ENCODE data around the gene WASHC2C. TPM values are rescaled to one million over a fixed set of nuclear protein-coding genes. Genes with fewer than 3 reads are reported as not detected.
A peak's percentile ranks its signal among the peaks of the same experiment; 100 is the strongest.
"Not testable (repeated sequence)": the region's sequence is repeated elsewhere in the genome, so short reads cannot be mapped to it uniquely, and the experiment has no call there.

WASHC2C gene, protein sequence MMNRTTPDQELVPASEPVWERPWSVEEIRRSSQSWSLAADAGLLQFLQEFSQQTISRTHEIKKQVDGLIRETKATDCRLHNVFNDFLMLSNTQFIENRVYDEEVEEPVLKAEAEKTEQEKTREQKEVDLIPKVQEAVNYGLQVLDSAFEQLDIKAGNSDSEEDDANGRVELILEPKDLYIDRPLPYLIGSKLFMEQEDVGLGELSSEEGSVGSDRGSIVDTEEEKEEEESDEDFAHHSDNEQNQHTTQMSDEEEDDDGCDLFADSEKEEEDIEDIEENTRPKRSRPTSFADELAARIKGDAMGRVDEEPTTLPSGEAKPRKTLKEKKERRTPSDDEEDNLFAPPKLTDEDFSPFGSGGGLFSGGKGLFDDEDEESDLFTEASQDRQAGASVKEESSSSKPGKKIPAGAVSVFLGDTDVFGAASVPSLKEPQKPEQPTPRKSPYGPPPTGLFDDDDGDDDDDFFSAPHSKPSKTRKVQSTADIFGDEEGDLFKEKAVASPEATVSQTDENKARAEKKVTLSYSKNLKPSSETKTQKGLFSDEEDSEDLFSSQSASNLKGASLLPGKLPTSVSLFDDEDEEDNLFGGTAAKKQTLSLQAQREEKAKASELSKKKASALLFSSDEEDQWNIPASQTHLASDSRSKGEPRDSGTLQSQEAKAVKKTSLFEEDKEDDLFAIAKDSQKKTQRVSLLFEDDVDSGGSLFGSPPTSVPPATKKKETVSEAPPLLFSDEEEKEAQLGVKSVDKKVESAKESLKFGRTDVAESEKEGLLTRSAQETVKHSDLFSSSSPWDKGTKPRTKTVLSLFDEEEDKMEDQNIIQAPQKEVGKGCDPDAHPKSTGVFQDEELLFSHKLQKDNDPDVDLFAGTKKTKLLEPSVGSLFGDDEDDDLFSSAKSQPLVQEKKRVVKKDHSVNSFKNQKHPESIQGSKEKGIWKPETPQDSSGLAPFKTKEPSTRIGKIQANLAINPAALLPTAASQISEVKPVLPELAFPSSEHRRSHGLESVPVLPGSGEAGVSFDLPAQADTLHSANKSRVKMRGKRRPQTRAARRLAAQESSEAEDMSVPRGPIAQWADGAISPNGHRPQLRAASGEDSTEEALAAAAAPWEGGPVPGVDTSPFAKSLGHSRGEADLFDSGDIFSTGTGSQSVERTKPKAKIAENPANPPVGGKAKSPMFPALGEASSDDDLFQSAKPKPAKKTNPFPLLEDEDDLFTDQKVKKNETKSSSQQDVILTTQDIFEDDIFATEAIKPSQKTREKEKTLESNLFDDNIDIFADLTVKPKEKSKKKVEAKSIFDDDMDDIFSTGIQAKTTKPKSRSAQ (N-terminal part only)
- total RNA-seq, result 10 to 100 TPM; 24.4 to 39.4 TPM

DNA sequence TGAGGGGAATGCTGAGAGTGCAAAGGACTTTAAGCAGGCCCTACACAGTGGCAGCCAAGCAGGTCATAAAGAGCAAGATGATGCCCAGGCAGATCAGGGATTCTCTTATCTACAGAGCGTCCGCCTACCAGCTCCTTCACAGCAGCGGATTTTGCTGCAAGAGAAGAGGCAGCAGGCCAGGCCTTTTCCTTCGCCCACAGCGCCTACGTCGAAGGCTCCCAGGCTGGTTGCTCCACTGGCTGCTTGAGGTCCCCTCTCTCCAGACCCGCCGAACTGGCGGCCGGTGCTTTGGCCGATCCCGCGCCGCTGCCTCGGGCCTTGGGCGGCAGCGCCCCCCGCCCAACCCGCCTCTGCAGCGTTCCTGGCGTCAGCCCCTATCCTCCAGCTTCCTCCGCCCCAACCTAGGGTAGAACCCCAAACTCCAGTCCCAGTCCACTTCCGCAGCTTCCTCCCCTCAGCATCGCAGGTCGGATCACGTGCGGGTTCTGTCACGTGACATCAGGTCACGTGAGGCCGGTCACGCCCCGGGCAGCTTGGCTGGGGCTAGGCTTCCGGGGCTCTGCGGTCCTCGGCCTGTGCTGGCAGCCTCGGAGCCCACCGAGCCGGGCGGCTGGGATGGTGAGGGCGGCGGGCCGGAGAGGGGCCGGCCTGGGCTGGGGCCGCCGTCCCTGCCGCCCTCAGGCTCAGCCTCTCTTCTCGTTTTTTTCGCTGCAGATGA, at the start of gene WASHC2C:
Gene WASHC2C, plus strand, starts transcription at position 564 of the 718 bp plus-strand sequence. Its CDS starts 52 bp downstream, at position 616.
- H3K9me3 Mint-ChIP-seq; H3K36me3 Mint-ChIP-seq; H3K27me3 Mint-ChIP-seq; H3K4me1 Mint-ChIP-seq (ENCODE audit: low read depth in 2 of 2): not testable (repeated sequence)
- ATAC-seq (peak; percentile 95 to 96), DNase-seq (ENCODE audit: low spot score) (peak; percentile 94)
- peak within 1 kb of the TSS; percentile 78 for H3K4me3 Mint-ChIP-seq
- H3K27ac Mint-ChIP-seq, result peak within 1 kb of the TSS; percentile 66 to 79

DNA sequence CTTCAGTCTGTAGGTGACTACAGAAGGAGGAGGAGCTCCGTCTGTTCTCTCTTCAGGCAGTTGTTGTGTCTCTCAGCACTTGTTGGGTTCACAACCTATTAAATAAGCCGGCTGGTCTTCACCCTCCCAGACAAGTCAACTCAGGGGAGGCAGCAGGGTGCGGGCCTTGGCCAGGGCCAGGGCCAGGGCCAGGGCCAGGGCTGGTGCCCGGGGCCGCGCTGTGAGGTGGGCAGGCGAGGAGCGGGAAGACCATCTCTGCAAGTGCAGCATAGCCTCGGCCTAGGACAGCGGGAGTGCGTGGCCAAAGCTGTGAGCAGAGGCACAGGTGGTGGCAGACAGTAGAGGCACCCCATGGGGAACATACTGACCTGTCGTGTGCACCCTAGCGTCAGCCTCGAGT, 48.6 kb upstream of the WASHC2C start:
- H3K27me3 Mint-ChIP-seq; H3K36me3 Mint-ChIP-seq; H3K4me3 Mint-ChIP-seq; H3K9me3 Mint-ChIP-seq; ATAC-seq; H3K4me1 Mint-ChIP-seq (ENCODE audit: low read depth in 2 of 2); H3K27ac Mint-ChIP-seq; DNase-seq (ENCODE audit: low spot score): not testable (repeated sequence)

DNA sequence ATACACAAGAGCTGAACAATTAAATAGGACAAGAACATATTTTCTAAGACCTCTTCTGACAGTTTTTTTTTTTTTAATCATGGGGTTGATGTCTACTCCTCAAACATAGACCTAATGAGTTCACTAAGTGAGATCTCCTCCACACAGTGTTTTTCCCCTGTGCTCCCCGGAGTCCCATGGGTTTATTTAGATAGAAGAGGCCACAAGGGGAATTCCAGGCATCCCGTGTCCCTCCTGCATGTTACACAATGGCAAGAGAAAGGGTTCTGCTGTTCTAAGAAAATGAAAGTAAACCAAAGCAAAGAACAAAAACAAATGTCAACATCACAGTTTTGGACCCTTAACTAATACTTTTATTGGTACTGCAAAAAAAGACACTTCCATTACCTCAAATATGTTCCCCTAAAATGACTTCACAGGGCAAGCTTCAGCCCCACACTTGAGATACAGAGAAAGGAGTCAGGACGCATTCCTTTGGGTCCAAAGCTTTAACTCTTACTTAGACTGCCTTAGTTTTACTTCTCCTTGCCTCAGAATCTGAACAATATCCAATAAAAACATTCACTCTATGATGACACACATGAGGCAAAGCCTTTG, 16.8 kb upstream of the WASHC2C start:
- peak overlapping the region; percentile 40 to 75 for H3K27ac Mint-ChIP-seq
- H3K27me3 Mint-ChIP-seq; H3K4me1 Mint-ChIP-seq (ENCODE audit: low read depth in 2 of 2); H3K9me3 Mint-ChIP-seq; DNase-seq (ENCODE audit: low spot score); H3K36me3 Mint-ChIP-seq: not testable (repeated sequence)
- peak overlapping the region; percentile 39 for H3K4me3 Mint-ChIP-seq
- peak; percentile 62 to 82 for ATAC-seq

DNA sequence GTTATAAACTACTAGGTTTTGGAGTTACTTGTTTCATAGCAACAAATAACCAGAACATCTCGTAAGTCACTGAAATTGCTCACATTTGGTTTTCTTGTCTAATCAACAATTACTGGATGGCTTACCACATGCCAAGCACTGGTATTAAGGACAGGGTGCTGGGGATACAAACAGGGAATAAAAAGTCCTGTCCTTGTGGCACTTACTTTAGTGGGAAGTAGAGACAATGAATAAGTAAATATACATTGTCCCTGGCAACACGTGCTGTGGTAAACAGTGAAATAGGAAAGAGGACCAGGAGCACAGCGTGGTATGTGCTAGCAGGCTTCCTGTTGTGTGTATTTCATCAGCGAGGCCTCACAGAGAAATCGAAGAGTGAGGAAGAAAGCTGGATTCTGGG, 15.8 kb upstream of the WASHC2C start:
- not testable (repeated sequence) for H3K36me3 Mint-ChIP-seq; H3K27ac Mint-ChIP-seq; ATAC-seq; DNase-seq (ENCODE audit: low spot score); H3K9me3 Mint-ChIP-seq; H3K4me1 Mint-ChIP-seq (ENCODE audit: low read depth in 2 of 2); H3K4me3 Mint-ChIP-seq; H3K27me3 Mint-ChIP-seq

DNA sequence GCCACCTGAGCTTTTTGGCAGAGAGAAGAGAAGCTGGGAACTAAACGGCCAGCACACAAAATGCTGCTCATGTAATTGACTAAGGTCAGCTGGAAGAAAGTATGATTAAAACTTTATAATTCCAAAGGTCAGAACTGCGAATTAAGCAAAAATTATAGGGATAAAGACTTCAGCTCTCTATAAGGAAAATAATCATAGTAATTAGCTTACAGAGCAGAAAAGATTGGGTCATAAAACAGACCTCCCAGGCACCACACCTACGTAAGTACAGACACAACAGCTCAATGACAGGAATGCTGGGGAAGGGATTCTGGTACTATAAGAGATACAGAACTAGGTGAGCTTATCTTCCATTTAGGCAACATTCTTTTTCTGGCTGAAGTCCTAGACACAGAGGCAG, 10.0 kb upstream of the WASHC2C start:
- H3K27ac Mint-ChIP-seq; ATAC-seq; H3K9me3 Mint-ChIP-seq; DNase-seq (ENCODE audit: low spot score); H3K4me3 Mint-ChIP-seq; H3K27me3 Mint-ChIP-seq; H3K4me1 Mint-ChIP-seq (ENCODE audit: low read depth in 2 of 2); H3K36me3 Mint-ChIP-seq: not testable (repeated sequence)

DNA sequence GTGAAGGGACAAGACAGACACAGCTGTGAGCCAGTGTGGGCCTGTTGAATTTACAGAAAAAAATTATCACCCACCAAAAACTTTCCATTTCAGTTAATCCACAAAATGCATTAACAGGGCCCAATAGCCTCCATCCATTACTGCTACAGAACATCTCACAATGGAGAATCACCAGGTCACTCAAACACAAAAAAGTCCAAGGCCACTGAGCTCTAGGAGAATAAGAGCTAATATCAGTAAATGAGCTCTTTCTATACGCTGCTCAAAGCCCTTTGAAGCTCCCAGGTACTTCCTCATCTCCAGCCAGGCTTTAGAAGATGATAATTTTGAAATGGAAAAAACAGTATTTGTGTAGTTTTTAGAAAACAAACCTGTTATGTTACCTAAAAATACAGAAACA, 9.4 kb upstream of the WASHC2C start:
- H3K27me3 Mint-ChIP-seq; ATAC-seq; DNase-seq (ENCODE audit: low spot score); H3K27ac Mint-ChIP-seq; H3K4me1 Mint-ChIP-seq (ENCODE audit: low read depth in 2 of 2); H3K4me3 Mint-ChIP-seq; H3K36me3 Mint-ChIP-seq; H3K9me3 Mint-ChIP-seq: not testable (repeated sequence)

DNA sequence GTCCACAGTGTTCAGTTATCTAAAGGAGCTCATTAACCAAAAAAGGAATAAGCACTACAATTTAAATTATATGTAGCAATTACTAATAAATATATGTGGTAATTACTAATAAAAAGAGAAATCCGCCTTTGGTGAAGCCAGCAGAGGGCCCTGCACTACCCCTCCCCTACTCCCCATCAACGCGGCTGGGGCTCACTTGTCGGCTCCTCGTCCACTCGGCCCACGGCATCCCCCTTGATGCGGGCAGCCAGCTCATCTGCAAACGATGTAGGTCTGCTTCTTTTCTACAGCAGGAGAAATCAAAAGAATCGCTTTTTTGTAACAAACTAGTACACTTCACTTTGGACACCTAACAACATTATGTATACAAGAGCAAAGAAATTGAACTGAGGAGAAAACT, 5.6 kb upstream of the WASHC2C start:
- not testable (repeated sequence) for H3K9me3 Mint-ChIP-seq; H3K27me3 Mint-ChIP-seq; H3K4me3 Mint-ChIP-seq; H3K27ac Mint-ChIP-seq; H3K36me3 Mint-ChIP-seq; ATAC-seq; DNase-seq (ENCODE audit: low spot score); H3K4me1 Mint-ChIP-seq (ENCODE audit: low read depth in 2 of 2)

DNA sequence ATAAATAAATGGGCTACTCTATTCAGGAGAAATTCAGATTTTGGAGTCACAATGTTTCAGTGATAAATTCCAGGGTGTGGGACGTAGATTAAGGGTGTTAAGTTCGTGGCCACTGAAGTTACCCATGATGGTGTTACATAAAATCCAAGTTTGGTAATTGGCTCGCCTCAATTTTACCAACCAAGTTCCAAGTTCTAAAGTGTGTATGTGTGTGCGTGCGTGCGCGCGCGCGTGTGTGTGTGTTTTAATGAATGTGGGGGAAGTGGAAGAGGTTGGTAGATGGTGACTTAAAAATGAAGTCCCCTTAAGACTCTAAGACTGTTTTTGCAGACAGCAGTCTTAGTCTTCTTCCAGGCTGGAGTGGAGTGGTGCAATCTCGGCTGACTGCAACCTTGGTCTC, 3.2 kb upstream of the WASHC2C start:
- H3K4me1 Mint-ChIP-seq (ENCODE audit: low read depth in 2 of 2); H3K36me3 Mint-ChIP-seq; H3K9me3 Mint-ChIP-seq; H3K27ac Mint-ChIP-seq; DNase-seq (ENCODE audit: low spot score); H3K27me3 Mint-ChIP-seq; ATAC-seq; H3K4me3 Mint-ChIP-seq: not testable (repeated sequence)

DNA sequence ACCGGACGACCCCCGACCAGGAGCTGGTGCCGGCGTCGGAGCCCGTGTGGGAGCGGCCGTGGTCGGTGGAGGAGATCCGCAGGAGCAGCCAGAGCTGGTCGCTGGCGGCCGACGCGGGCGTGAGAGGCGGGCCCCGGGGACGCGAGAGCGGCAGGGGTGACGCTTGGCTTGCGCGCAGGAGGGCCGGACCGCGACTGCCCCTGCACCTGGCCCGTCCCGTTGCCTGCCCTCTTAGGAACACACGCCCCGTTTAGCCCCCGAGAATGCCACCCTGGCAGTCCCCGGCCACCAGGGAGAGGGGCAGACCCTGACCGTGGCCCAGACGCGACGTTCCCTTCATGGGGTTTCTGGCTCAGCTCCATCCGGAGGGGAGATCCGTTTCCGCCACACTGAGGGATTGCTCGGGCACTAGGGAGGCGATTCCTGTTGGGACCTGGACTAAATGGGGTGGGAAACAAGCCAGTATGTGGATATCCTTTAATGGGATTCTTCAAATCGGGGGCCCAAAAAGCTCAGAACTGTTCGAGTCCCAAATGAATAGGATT, 427 bp downstream of the WASHC2C start:
- Mint-ChIP-seq H3K4me3 (peak overlapping the region; percentile 78), H3K27ac (peak overlapping the region; percentile 66 to 79)

DNA sequence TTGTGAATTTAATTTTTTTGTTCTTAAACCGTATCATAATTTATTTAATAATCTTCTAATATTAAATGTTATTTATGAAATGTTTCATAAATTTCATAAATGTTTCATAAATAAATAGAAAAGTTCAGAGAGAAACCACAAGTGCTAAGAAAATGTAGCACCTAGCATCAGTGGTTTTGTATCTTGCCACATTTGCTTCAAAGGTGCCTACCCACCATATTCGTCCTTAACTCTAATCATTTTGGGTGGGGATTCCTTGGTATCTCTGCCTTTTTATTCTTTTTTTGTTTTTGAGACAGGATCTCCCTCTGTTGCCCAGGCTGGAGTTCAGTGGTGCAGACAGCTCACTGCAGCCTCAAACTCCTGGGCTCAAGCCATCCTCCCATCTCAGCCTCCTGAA, 7.4 kb downstream of the WASHC2C start:
- not testable (repeated sequence) for H3K4me3 Mint-ChIP-seq; H3K27me3 Mint-ChIP-seq; H3K4me1 Mint-ChIP-seq (ENCODE audit: low read depth in 2 of 2)

More for the DNA sequence above, 427 bp downstream of the WASHC2C start:
- H3K27me3 Mint-ChIP-seq; DNase-seq (ENCODE audit: low spot score); H3K9me3 Mint-ChIP-seq; H3K36me3 Mint-ChIP-seq; H3K4me1 Mint-ChIP-seq (ENCODE audit: low read depth in 2 of 2): not testable (repeated sequence)
- ATAC-seq, result peak; percentile 80 to 83

DNA sequence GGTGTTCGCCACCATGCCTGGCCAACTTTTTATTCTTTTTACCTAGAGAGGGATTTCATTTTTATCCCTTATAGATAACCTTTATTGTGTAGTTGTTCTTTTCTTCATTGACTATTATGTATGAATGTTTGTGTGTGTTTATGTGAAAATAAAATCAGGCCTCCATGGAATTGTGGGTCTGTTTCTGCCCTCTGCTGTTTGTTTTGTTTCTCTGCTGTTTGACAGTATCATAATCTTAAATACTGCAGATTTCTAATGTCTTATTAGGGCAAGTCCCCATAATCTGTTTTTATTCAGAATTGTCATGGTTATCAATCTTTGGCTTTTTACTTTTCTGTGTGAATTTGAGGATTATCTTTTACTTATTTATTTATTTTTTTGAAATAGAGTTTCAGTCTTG, 7.8 kb downstream of the WASHC2C start:
- H3K36me3 Mint-ChIP-seq; ATAC-seq; H3K27me3 Mint-ChIP-seq; H3K4me3 Mint-ChIP-seq; H3K27ac Mint-ChIP-seq; H3K4me1 Mint-ChIP-seq (ENCODE audit: low read depth in 2 of 2); H3K9me3 Mint-ChIP-seq; DNase-seq (ENCODE audit: low spot score): not testable (repeated sequence)

More for the DNA sequence above, 7.4 kb downstream of the WASHC2C start:
- not testable (repeated sequence) for ATAC-seq; H3K27ac Mint-ChIP-seq; H3K36me3 Mint-ChIP-seq; DNase-seq (ENCODE audit: low spot score); H3K9me3 Mint-ChIP-seq

DNA sequence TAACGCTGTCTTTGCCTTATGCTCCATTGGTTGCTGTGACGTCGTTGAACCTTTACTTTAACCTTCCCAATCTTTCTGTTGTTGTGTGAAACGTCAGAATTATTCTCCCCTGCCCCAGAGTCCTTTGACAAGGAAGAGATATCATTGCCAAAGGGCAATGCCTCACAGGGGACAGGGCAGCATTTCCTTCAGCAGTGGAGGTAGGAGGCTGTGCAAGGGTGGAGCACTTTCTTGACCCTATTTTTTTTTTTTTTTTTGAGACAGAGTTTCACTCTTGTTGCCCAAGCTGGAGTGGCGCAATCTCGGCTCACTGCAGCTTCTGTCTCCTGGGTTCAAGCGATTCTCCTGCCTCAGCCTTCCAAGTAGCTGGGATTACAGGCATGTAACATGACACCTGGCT, 14.5 kb downstream of the WASHC2C start:
- not testable (repeated sequence) for H3K9me3 Mint-ChIP-seq; DNase-seq (ENCODE audit: low spot score); H3K27me3 Mint-ChIP-seq; H3K27ac Mint-ChIP-seq; H3K4me1 Mint-ChIP-seq (ENCODE audit: low read depth in 2 of 2); ATAC-seq; H3K4me3 Mint-ChIP-seq; H3K36me3 Mint-ChIP-seq
